ENCODE data around the gene SDS. TPM values are rescaled to one million over a fixed set of nuclear protein-coding genes. Genes with fewer than 3 reads are reported as not detected.

Gene SDS
- total and polyA plus RNA-seq, 2 of the 8 experiments (the other 6 are each of a cell fraction or from before 2014, with no cell fraction given) = 0.21 TPM; not detected in 1

GRCh38 chr12:113409462-113410124, 5.9 kb upstream of the SDS start:
- Histone ChIP-seq H3K14ac (ENCODE audit: insufficient read length) (no peak overlapping the region), H3K27me3 (replicated peaks in 1 of 4; ENCODE audit: control insufficient read depth in 3 of 4, extremely low read depth in 1 of 4, insufficient read depth in 3 of 4, low read length in 3 of 4) (no peaks in the 10 kb centered on the region), H3K56ac (replicated peaks; ENCODE audit: insufficient read length, low read depth, low read length) (no peak overlapping the region), H2BK5ac (ENCODE audit: low read depth, low read length) (no peak overlapping the region), H3K4me2 (ENCODE audit: insufficient read depth in 1 of 2, low read depth in 2 of 2, low read length in 2 of 2) (no peak overlapping the region), H3K79me1 (ENCODE audit: low read depth, low read length) (no peaks in the 10 kb centered on the region), H4K20me1 (replicated peaks in 1 of 2; ENCODE audit: control insufficient read depth in 1 of 2, insufficient read depth in 2 of 2, low read length in 2 of 2) (no peaks in the 10 kb centered on the region), H3K79me2 (ENCODE audit: control insufficient read depth in 1 of 2, insufficient read depth in 2 of 2, low read length in 2 of 2) (no peaks in the 10 kb centered on the region), H3K9me3 (ENCODE audit: insufficient read depth in 2 of 2, low read depth in 1 of 2, low read length in 1 of 2) (no peaks in the 10 kb centered on the region), H3K4ac (replicated peaks; ENCODE audit: insufficient read length, low read depth, low read length) (no peak overlapping the region), H3K23ac (ENCODE audit: insufficient read length) (no peak overlapping the region), H4K5ac (ENCODE audit: insufficient read length, low read depth, low read length) (no peak overlapping the region), H3K18ac (ENCODE audit: extremely low read depth, low read length) (no peak overlapping the region), H3K4me3 (ENCODE audit: extremely low read depth in 1 of 4, insufficient read depth in 2 of 4, low read depth in 3 of 4, low read length in 4 of 4) (no peak overlapping the region), H4K91ac (replicated peaks; ENCODE audit: insufficient read length, low read length) (no peak overlapping the region), H2BK15ac (ENCODE audit: low read length) (no peak overlapping the region), H3K9ac (replicated peaks in 1 of 4; ENCODE audit: extremely low read depth in 1 of 4, low read depth in 3 of 4, low read length in 3 of 4) (no peak overlapping the region), H2AK5ac (ENCODE audit: low read depth, low read length) (peak overlapping the region; percentile 59; the same call in 1 of the 2 replicates), H2AFZ (ENCODE audit: low read length) (no peak overlapping the region), H2BK120ac (replicated peaks; ENCODE audit: low read depth, low read length) (no peak overlapping the region), H3K27ac (ENCODE audit: low read depth, low read length) (no peak overlapping the region), H2BK20ac (ENCODE audit: low read length) (no peak overlapping the region), H3K23me2 (ENCODE audit: low read depth, low read length) (no peaks in the 10 kb centered on the region; the same call in 1 of the 2 replicates), H4K8ac (ENCODE audit: extremely low read depth, insufficient read depth, low read length) (no peak overlapping the region), H3K36me3 (ENCODE audit: control insufficient read depth in 2 of 4, insufficient read depth in 4 of 4, low read length in 3 of 4) (no peaks in the 10 kb centered on the region), H2BK12ac (ENCODE audit: low read depth, low read length) (no peak overlapping the region), H3K4me1 (replicated peaks in 1 of 4; ENCODE audit: control insufficient read depth in 3 of 4, insufficient read depth in 4 of 4, low read length in 3 of 4) (peaks cover 0 to 5% (median 3%) of the 10 kb centered on the region in 4 experiments; a peak in 3 of 7 replicates)
- POLR2A ChIA-PET (ENCODE audit: partially characterized antibody) = interaction anchor here (1.0 kb wide), 1 partner anchor 16 kb away, joined by 3 read pairs; no protein-coding TSS in a partner anchor
- TF ChIP-seq POU5F1 (IDR thresholded peaks at IDR 0.05; ENCODE audit: low read depth, low read length) = no peak
- no peak for TF ChIP-seq MAFK (IDR thresholded peaks at IDR 0.05; ENCODE audit: low read depth, low read length)
- DNase-seq (ENCODE audit: low read depth in 1 of 2, low spot score in 2 of 2) (no peak), FAIRE-seq (no peak)
- CTCF ChIA-PET (ENCODE audit: partially characterized antibody) = interaction anchor here (0.6 to 8.8 kb wide), 3 partner anchors 15 to 215 kb away, joined by 3 to 53 read pairs (median 6); no protein-coding TSS in a partner anchor
- WGBS, 2 experiments (ENCODE audit: extremely low coverage in 1 of 2, insufficient coverage in 1 of 2, insufficient read length in 1 of 2, insufficient replicate concordance in 2 of 2, low coverage in 1 of 2, low lambda C conversion rate in 2 of 2, missing lambda C conversion rate in 1 of 2) = 88% methylated on average over 9 of the region's 9 CpGs; no CpG with 5 or more reads in 1 of the 2 experiments
